NT2/D1 (cell line): ENCODE measurements around the gene HAP1.

Experiments
- SUZ12 ChIP-seq: IDR thresholded peaks from 2 replicates; pipeline ENCODE4 v1.6.1; 2011; ENCODE audit not compliant: insufficient read length, insufficient read depth; ENCODE audit errors: extremely low read depth
- ZNF274 ChIP-seq: IDR thresholded peaks from 2 replicates; pipeline ENCODE4 v1.6.1; 2011; ENCODE audit warnings: mild to moderate bottlenecking, low read depth, low read length

DNA sequence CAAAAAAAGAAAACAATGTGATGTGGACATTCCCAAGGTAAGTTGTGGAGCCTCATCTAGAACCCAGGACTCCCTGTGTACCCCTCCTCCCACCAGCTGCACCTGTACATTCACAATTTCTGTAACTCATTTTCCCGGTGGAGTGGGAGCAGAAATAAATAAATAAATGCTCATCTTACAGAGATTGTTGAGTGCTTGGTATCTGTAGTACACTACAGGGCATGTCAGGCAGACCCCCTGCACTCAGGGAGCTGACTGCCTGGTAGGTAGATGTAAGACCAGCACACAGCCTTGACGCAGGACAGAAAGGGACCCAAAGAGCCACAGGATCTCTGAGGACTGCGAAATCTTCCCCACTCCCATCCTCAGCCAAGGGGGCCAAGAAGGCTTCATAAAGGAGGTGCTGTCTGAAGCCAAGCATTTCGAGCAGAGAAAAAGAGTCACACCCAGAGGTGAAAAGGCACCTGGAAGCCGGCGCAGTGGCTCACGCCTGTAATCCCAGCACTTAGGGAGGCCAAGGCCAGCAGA is 39.2 kb downstream of the HAP1 start:
- TF ChIP-seq ZNF274: no peak
- no peak for TF ChIP-seq SUZ12
